NCI-H1048 (cell line): ENCODE results near the gene SPZ1.
"Not testable (repeated sequence)": the region's sequence is repeated elsewhere in the genome, so short reads cannot be mapped to it uniquely, and the experiment has no call there.

ENCODE experiments used
- DNase-seq: peaks from one replicate; lab custom pipeline; 2025; lab: John Stamatoyannopoulos, UW

The SPZ1 gene

GRCh38 chr5:80319702-80320101 is at the start of gene SPZ1:
Gene SPZ1 (plus strand): TSS chr5:80320002. CDS start chr5:80320216, 214 bp downstream.
- no peak for DNase-seq

GRCh38 chr5:80270543-80270942 is 49.3 kb upstream of the SPZ1 start:
- DNase-seq: not testable (repeated sequence)

- DNase-seq: no peak
Measured at GRCh38 chr5:80275347-80275746, 44.5 kb upstream of the SPZ1 start.

GRCh38 chr5:80276186-80276585 is 43.6 kb upstream of the SPZ1 start:
- DNase-seq: no peak

GRCh38 chr5:80277191-80277590 is 42.6 kb upstream of the SPZ1 start:
- DNase-seq: no peak

- no peak for DNase-seq
Measured at GRCh38 chr5:80282054-80282453, 37.7 kb upstream of the SPZ1 start.

GRCh38 chr5:80283360-80283759 is 36.4 kb upstream of the SPZ1 start:
- DNase-seq: no peak

- DNase-seq: no peak
Measured at GRCh38 chr5:80284720-80285119, 35.1 kb upstream of the SPZ1 start.

GRCh38 chr5:80288177-80288576 is 31.6 kb upstream of the SPZ1 start:
- DNase-seq: no peak

GRCh38 chr5:80289320-80289719 is 30.5 kb upstream of the SPZ1 start:
- DNase-seq: no peak

- DNase-seq: no peak
Measured at GRCh38 chr5:80291761-80292160, 28.0 kb upstream of the SPZ1 start.

GRCh38 chr5:80296121-80296520 is 23.7 kb upstream of the SPZ1 start:
- DNase-seq: no peak

GRCh38 chr5:80299601-80300000 is 20.2 kb upstream of the SPZ1 start:
- DNase-seq: no peak

GRCh38 chr5:80300125-80300524 is 19.7 kb upstream of the SPZ1 start:
- no peak for DNase-seq

- not testable (repeated sequence) for DNase-seq
Measured at GRCh38 chr5:80300796-80301195, 19.0 kb upstream of the SPZ1 start.

GRCh38 chr5:80301342-80301741 is 18.5 kb upstream of the SPZ1 start:
- not testable (repeated sequence) for DNase-seq

GRCh38 chr5:80302636-80303035 is 17.2 kb upstream of the SPZ1 start:
- DNase-seq: no peak

- no peak for DNase-seq
Measured at GRCh38 chr5:80308526-80308925, 11.3 kb upstream of the SPZ1 start.

GRCh38 chr5:80309871-80310665 is 9.7 kb upstream of the SPZ1 start:
- DNase-seq: no peak

- DNase-seq: no peak
Measured at GRCh38 chr5:80315244-80315643, 4.6 kb upstream of the SPZ1 start.

- no peak for DNase-seq
Measured at GRCh38 chr5:80318212-80318611, 1.6 kb upstream of the SPZ1 start.

GRCh38 chr5:80324912-80325311 is 5.1 kb downstream of the SPZ1 start:
- DNase-seq: no peak

GRCh38 chr5:80326468-80326867 is 6.7 kb downstream of the SPZ1 start:
- DNase-seq: no peak

- DNase-seq: no peak
Measured at GRCh38 chr5:80337379-80337778, 17.6 kb downstream of the SPZ1 start.
